HEK293 (cell line): Measurements from ENCODE around the gene TBC1D5.

Experiments
- CTCF ChIA-PET: fragments of 350-600 bp; formaldehyde crosslinking; extraction: SDS; loops from one replicate; lab custom pipeline; 2021; ENCODE audit warnings: antibody characterized with exemption; lab: Yijun Ruan, JAX
- POLR2A ChIA-PET: fragments of 300-600 bp; formaldehyde crosslinking; extraction: SDS; loops from one replicate; lab custom pipeline; 2020; ENCODE audit warnings: antibody characterized with exemption, inconsistent platforms; lab: Yijun Ruan, JAX
- H3K27ac ChIP-seq: fragments of 200-500 bp; sonication (Bioruptor generic); 2 replicates; pipeline ENCODE4 v1.5.1; 2014; ENCODE audit warnings: low read depth, low read length, control low read depth, inconsistent platforms; ENCODE audit errors: extremely low read depth
- H3K36me3 ChIP-seq, 2 experiments: fragments of 200-500 bp in 1 of 2; sonication (Bioruptor generic) in 1 of 2; 1 replicate in 1 of 2; 2 replicates in 1 of 2; pipeline ENCODE4 v1.5.1; 2014 to 2017; ENCODE audit warnings: inconsistent platforms in 2 of 2, low read length in 2 of 2; ENCODE audit not compliant: control insufficient read depth in 2 of 2, insufficient read depth in 1 of 2
- H3K4me1 ChIP-seq: fragments of 200-500 bp; sonication (Bioruptor generic); 2 replicates; pipeline ENCODE4 v1.5.1; 2014; ENCODE audit warnings: mild to moderate bottlenecking, low read length, inconsistent platforms; ENCODE audit not compliant: control insufficient read depth, insufficient read depth
- H3K4me3 ChIP-seq: 2 replicates; pipeline ENCODE4 v1.5.1; 2011; ENCODE audit warnings: low read depth, mild to moderate bottlenecking, control low read depth, low read length, moderate library complexity
- H3K9me3 ChIP-seq: fragments of 200-500 bp; sonication (Bioruptor generic); 2 replicates; pipeline ENCODE4 v1.5.1; 2014; ENCODE audit warnings: low read depth, low read length, inconsistent platforms; ENCODE audit not compliant: control insufficient read depth, insufficient read depth
- OSR2 ChIP-seq: fragments of 450-650 bp; formaldehyde crosslinking; IDR thresholded peaks from 2 replicates; pipeline ENCODE4 v1.5.1; 2016; ENCODE audit warnings: missing biosample characterization, missing genetic modification characterization
- PATZ1 ChIP-seq: fragments of 450-650 bp; formaldehyde crosslinking; IDR thresholded peaks from 2 replicates; pipeline ENCODE4 v1.5.1; 2016; ENCODE audit warnings: missing biosample characterization, missing genetic modification characterization
- ZBTB6 ChIP-seq: fragments of 450-650 bp; formaldehyde crosslinking; IDR thresholded peaks from 2 replicates; pipeline ENCODE4 v1.5.1; 2017; ENCODE audit warnings: missing biosample characterization, missing genetic modification characterization
- ZFP69B ChIP-seq: fragments of 450-650 bp; formaldehyde crosslinking; IDR thresholded peaks from 2 replicates; pipeline ENCODE4 v1.5.1; 2016; ENCODE audit warnings: missing biosample characterization, missing genetic modification characterization
- ZNF121 ChIP-seq: fragments of 450-650 bp; formaldehyde crosslinking; IDR thresholded peaks from 2 replicates; pipeline ENCODE4 v1.5.1; 2016; ENCODE audit warnings: missing biosample characterization, missing genetic modification characterization
- ZNF146 ChIP-seq: fragments of 450-650 bp; formaldehyde crosslinking; IDR thresholded peaks from 2 replicates; pipeline ENCODE4 v1.5.1; 2016; ENCODE audit warnings: missing biosample characterization, missing genetic modification characterization
- ZNF18 ChIP-seq: fragments of 450-650 bp; formaldehyde crosslinking; IDR thresholded peaks from 2 replicates; pipeline ENCODE4 v1.5.1; 2016; ENCODE audit warnings: missing biosample characterization, missing genetic modification characterization
- ZNF239 ChIP-seq: fragments of 450-650 bp; formaldehyde crosslinking; IDR thresholded peaks from 2 replicates; pipeline ENCODE4 v1.5.1; 2016; ENCODE audit warnings: missing biosample characterization, missing genetic modification characterization
- ZNF266 ChIP-seq: fragments of 450-650 bp; formaldehyde crosslinking; IDR thresholded peaks from 2 replicates; pipeline ENCODE4 v1.5.1; 2016; ENCODE audit warnings: missing biosample characterization, missing genetic modification characterization, low read depth
- ZNF366 ChIP-seq: fragments of 450-650 bp; formaldehyde crosslinking; conservative IDR thresholded peaks from 2 replicates; pipeline ENCODE4 v1.5.1; 2016; ENCODE audit warnings: missing biosample characterization, missing genetic modification characterization
- ZNF398 ChIP-seq: fragments of 450-650 bp; formaldehyde crosslinking; IDR thresholded peaks from 2 replicates; pipeline ENCODE4 v1.5.1; 2017; ENCODE audit warnings: missing biosample characterization, missing genetic modification characterization
- ZNF529 ChIP-seq: fragments of 450-650 bp; formaldehyde crosslinking; IDR thresholded peaks from 2 replicates; pipeline ENCODE4 v1.5.1; 2017; ENCODE audit warnings: missing genetic modification characterization, missing biosample characterization; ENCODE audit not compliant: insufficient replicate concordance
- ZNF791 ChIP-seq: fragments of 450-650 bp; formaldehyde crosslinking; IDR thresholded peaks from 2 replicates; pipeline ENCODE4 v1.5.1; 2016; ENCODE audit warnings: missing biosample characterization, missing genetic modification characterization
- ZNF830 ChIP-seq: fragments of 450-650 bp; IDR thresholded peaks from 2 replicates; pipeline ENCODE4 v1.5.0; 2018; ENCODE audit warnings: missing biosample characterization, missing genetic modification characterization, low read depth, mild to moderate bottlenecking, moderate library complexity
- TF ChIP-seq, protein P1 (sequence below): fragments of 450-650 bp; formaldehyde crosslinking; IDR thresholded peaks from 2 replicates; pipeline ENCODE4 v1.5.1; 2016; ENCODE audit warnings: missing biosample characterization, missing genetic modification characterization
- TF ChIP-seq, protein P2 (sequence below): fragments of 450-650 bp; formaldehyde crosslinking; IDR thresholded peaks from 2 replicates; pipeline ENCODE4 v1.5.1; 2016; ENCODE audit warnings: missing biosample characterization, missing genetic modification characterization

Gene TBC1D5

DNA sequence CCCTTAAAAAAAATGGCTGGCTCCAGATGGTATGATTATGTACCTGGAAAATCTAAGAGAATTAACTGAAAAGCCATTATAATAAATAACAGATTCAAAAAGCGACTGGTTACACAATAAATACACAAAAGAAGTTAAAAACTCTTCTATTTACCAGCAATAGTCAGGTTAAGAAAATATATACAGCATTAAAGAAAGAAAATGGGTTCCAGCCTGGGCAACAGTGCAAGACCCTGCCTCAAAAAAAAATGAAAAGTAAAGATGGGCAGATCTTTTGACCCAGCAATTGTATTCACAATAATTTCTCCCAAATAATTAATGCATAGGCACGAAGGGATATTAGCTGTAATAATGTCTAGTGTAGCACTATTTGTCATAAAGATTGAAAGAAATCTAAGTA is 8.7 kb downstream of the TBC1D5 start:
- Histone ChIP-seq H3K4me3 (no peak overlapping the region), H3K36me3 (no peaks in the 10 kb centered on the region; a peak in 1 of 3 replicates), H3K9me3 (no peaks in the 10 kb centered on the region), H3K4me1 (peaks cover 7% of the 10 kb centered on the region; the same call in 1 of the 2 replicates), H3K27ac (no peak overlapping the region)
- CTCF ChIA-PET = interaction anchor here (0.7 kb wide), 1 partner anchor 97 kb away, joined by 3 read pairs; no protein-coding TSS in a partner anchor
- TF ChIP-seq ZNF146 (tag by site-specific recombination) (no peak), ZNF121 (tag by site-specific recombination) (peak; percentile 86), ZNF529 (no peak)
- TF ChIP-seq, all 188 proteins: peak for 1
- POLR2A ChIA-PET = interaction anchor here (1.1 kb wide), 1 partner anchor 25 kb away, joined by 3 read pairs; no protein-coding TSS in a partner anchor

GRCh38 chr3:17733215-17733614 is 9.2 kb downstream of the TBC1D5 start:
- ChIA-PET POLR2A (interaction anchor here (1.1 kb wide), 1 partner anchor 24 kb away, joined by 3 read pairs; no protein-coding TSS in a partner anchor), CTCF (interaction anchor here (0.6 kb wide), 1 partner anchor 293 kb away, joined by 3 read pairs; no protein-coding TSS in a partner anchor)
- Histone ChIP-seq H3K27ac (no peak overlapping the region), H3K9me3 (no peaks in the 10 kb centered on the region), H3K4me1 (peaks cover 7% of the 10 kb centered on the region; the same call in 1 of the 2 replicates), H3K36me3 (no peaks in the 10 kb centered on the region; a peak in 1 of 3 replicates), H3K4me3 (no peak overlapping the region)
- TF ChIP-seq ZFP69B (tag by site-specific recombination) (no peak), ZNF830 (tag by site-specific recombination) (no peak), ZNF239 (no peak), OSR2 (tag by site-specific recombination) (no peak), ZNF18 (tag by site-specific recombination) (no peak), ZNF366 (tag by site-specific recombination) (no peak), ZNF791 (tag by site-specific recombination) (no peak), ZNF266 (tag by site-specific recombination) (no peak), PATZ1 (tag by site-specific recombination) (no peak), ZBTB6 (tag by site-specific recombination) (no peak), ZNF398 (tag by site-specific recombination) (no peak)
- TF ChIP-seq, protein P1, sequence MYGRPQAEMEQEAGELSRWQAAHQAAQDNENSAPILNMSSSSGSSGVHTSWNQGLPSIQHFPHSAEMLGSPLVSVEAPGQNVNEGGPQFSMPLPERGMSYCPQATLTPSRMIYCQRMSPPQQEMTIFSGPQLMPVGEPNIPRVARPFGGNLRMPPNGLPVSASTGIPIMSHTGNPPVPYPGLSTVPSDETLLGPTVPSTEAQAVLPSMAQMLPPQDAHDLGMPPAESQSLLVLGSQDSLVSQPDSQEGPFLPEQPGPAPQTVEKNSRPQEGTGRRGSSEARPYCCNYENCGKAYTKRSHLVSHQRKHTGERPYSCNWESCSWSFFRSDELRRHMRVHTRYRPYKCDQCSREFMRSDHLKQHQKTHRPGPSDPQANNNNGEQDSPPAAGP (tag by site-specific recombination) = no peak
- TF ChIP-seq, protein P2, sequence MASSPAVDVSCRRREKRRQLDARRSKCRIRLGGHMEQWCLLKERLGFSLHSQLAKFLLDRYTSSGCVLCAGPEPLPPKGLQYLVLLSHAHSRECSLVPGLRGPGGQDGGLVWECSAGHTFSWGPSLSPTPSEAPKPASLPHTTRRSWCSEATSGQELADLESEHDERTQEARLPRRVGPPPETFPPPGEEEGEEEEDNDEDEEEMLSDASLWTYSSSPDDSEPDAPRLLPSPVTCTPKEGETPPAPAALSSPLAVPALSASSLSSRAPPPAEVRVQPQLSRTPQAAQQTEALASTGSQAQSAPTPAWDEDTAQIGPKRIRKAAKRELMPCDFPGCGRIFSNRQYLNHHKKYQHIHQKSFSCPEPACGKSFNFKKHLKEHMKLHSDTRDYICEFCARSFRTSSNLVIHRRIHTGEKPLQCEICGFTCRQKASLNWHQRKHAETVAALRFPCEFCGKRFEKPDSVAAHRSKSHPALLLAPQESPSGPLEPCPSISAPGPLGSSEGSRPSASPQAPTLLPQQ = no peak
- TF ChIP-seq, all 188 proteins: peak for 0
